Measurements from ENCODE around the gene GNAQ. TPM values are rescaled to one million over a fixed set of nuclear protein-coding genes. Genes with fewer than 3 reads are reported as not detected.
A peak's percentile ranks its signal among the peaks of the same experiment; 100 is the strongest.

Gene GNAQ
- total RNA-seq, 4 donors from 2014 or later, result 18.1 to 35.1 (median 24.0) TPM

DNA sequence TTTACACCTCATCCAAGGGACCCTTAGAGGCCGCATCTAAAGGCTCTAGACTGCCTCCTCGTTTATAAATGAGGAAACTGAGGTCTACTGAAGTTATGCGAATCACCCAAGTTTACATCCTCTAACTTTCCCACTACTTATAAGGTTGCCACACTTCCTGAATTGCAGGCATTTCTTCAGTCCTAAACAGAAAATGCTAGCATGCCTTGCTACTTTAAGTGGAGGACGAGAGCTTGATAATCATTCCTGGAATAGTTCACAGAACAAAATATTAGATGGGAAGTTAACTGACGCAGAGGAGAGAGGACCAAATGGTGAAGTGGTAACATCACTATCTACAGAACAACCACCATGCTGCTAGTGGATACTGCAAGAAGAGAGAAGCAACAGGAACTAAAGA is 85.8 kb downstream of the GNAQ start:
- Histone ChIP-seq H3K4me1 (peaks cover 43 to 82% (median 54%) of the 10 kb centered on the region in 3 donors), H3K9me3 (no peaks in the 10 kb centered on the region), H3K27ac (peak overlapping the region; percentile 58 to 75 (median 63)), H3K4me3 (no peak overlapping the region), H3K27me3 (no peaks in the 10 kb centered on the region), H3K36me3 (no peaks in the 10 kb centered on the region)
- WGBS, 2 donors, result 56 to 71% methylated on average over 5 of the region's 5 CpGs
- intact Hi-C loops (cut with DNase I), result no loop called here
- no peak for DNase-seq
- TF ChIP-seq CTCF (IDR thresholded peaks at IDR 0.05), result no peak
- TF ChIP-seq POLR2A (IDR thresholded peaks at IDR 0.05), result no peak

GRCh38 chr9:77944556-77945243 is 86.9 kb downstream of the GNAQ start:
- Histone ChIP-seq H3K4me1 (peaks cover 40 to 72% (median 44%) of the 10 kb centered on the region in 3 donors), H3K36me3 (no peaks in the 10 kb centered on the region), H3K27me3 (no peaks in the 10 kb centered on the region), H3K4me3 (peak overlapping the region in 1 of 4 donors; percentile 33), H3K27ac (peak overlapping the region; percentile 58 to 75 (median 63)), H3K9me3 (no peaks in the 10 kb centered on the region)
- TF ChIP-seq CTCF (IDR thresholded peaks at IDR 0.05), result no peak
- WGBS, 2 donors, result 28 to 34% methylated on average over 6 of the region's 6 CpGs
- intact Hi-C loops (cut with DNase I), result no loop called here
- DNase-seq, result no peak

DNA sequence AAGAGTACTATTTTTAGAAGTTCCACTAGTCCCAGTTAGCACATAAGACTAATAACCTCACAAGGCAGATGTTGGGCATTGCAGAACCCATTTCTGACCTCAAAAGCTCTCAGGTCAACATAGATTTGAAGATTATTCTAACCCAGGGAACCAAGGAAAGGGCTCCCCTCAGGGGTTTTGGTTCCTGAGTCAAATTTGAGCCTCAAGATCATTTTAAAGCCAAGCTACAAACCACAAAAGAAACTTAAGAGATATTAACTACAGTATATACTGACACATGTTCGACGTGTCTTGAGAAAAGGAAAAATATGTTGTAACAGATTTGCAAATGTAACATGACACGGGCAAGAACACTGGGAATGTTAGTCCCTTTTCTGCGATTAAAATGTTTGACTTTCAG is 88.6 kb downstream of the GNAQ start:
- Histone ChIP-seq H3K4me1 (peaks cover 30 to 56% (median 36%) of the 10 kb centered on the region in 3 donors), H3K36me3 (no peaks in the 10 kb centered on the region), H3K4me3 (no peak overlapping the region), H3K9me3 (no peaks in the 10 kb centered on the region), H3K27ac (peak overlapping the region in 1 of 4 donors; percentile 4), H3K27me3 (no peaks in the 10 kb centered on the region)
- intact Hi-C loops (cut with DNase I), result no loop called here
- WGBS, 2 donors, result 51 to 80% methylated on average over 4 of the region's 4 CpGs
- TF ChIP-seq CTCF (IDR thresholded peaks at IDR 0.05) (no peak), POLR2A (IDR thresholded peaks at IDR 0.05) (no peak)
- no peak for DNase-seq

- H3K4me1 ChIP-seq, result peaks cover 0 to 17% (median under 1%) of the 10 kb centered on the region in 3 donors
- H3K36me3 ChIP-seq, result no peaks in the 10 kb centered on the region
- no peaks in the 10 kb centered on the region for H3K27me3 ChIP-seq
- H3K27ac ChIP-seq, result no peak overlapping the region
- WGBS, 2 donors, result 63 to 64% methylated on average over 2 of the region's 2 CpGs
- H3K9me3 ChIP-seq, result no peaks in the 10 kb centered on the region
- H3K4me3 ChIP-seq, result no peak overlapping the region
- intact Hi-C loops (cut with DNase I), result no loop called here
- no peak for TF ChIP-seq CTCF (IDR thresholded peaks at IDR 0.05)
- no peak for DNase-seq
Observed at GRCh38 chr9:77939149-77939668, 92.4 kb downstream of the GNAQ start.

GRCh38 chr9:77938163-77938562 is 93.4 kb downstream of the GNAQ start:
- no peak for TF ChIP-seq POLR2A (IDR thresholded peaks at IDR 0.05)
- no peak for TF ChIP-seq CTCF (IDR thresholded peaks at IDR 0.05)
- no peaks in the 10 kb centered on the region for H3K9me3 ChIP-seq
- WGBS, 2 donors, result 89 to 98% methylated on average over 2 of the region's 2 CpGs
- no peaks in the 10 kb centered on the region for H3K27me3 ChIP-seq
- H3K4me1 ChIP-seq, result peaks cover 0 to 13% (median 0%) of the 10 kb centered on the region in 3 donors
- no peaks in the 10 kb centered on the region for H3K36me3 ChIP-seq
- H3K4me3 ChIP-seq, result no peak overlapping the region
- H3K27ac ChIP-seq, result no peak overlapping the region
- no peak for DNase-seq
- intact Hi-C loops (cut with DNase I), result no loop called here
